Activated naive CD8-positive, alpha-beta T cell treated with anti-CD3 and anti-CD28 coated beads, Interleukin-2, amount 50 U/mL, for 24 hours (primary cell): ENCODE results near the gene XPO5.
"Not testable (repeated sequence)": the region's sequence is repeated elsewhere in the genome, so short reads cannot be mapped to it uniquely, and the experiment has no call there.

ENCODE experiments used
- ATAC-seq: fragments of 150-1000 bp; cut with Tn5 transposase; one replicate; pipeline ENCODE4 v1.10.0; 2021
- DNase-seq: peaks from one replicate; pipeline ENCODE4 v3.0.0; 2021
- H3K27ac Mint-ChIP-seq: one replicate; pipeline ENCODE4 v1.8.0; 2021; ENCODE audit warnings: mild to moderate bottlenecking, mixed read lengths
- H3K27me3 Mint-ChIP-seq: one replicate; pipeline ENCODE4 v1.8.0; 2021; ENCODE audit warnings: mixed read lengths
- H3K36me3 Mint-ChIP-seq: one replicate; pipeline ENCODE4 v1.8.0; 2021; ENCODE audit warnings: low read depth, mixed read lengths
- H3K4me1 Mint-ChIP-seq: one replicate; pipeline ENCODE4 v1.8.0; 2021; ENCODE audit warnings: mixed read lengths
- H3K4me3 Mint-ChIP-seq: one replicate; pipeline ENCODE4 v1.8.0; 2021; ENCODE audit warnings: mild to moderate bottlenecking, moderate library complexity, mixed read lengths
- H3K9me3 Mint-ChIP-seq: one replicate; pipeline ENCODE4 v1.8.0; 2021; ENCODE audit warnings: mixed read lengths

The XPO5 gene

GRCh38 chr6:43503443-43503842 is 72.4 kb downstream of the XPO5 start:
- DNase-seq: no peak
- Mint-ChIP-seq H3K9me3 (no peaks in the 10 kb centered on the region), H3K27ac (no peak overlapping the region), H3K36me3 (peaks cover 17% of the 10 kb centered on the region), H3K27me3 (peaks cover 7% of the 10 kb centered on the region), H3K4me1 (no peaks in the 10 kb centered on the region), H3K4me3 (no peak overlapping the region)
- ATAC-seq: no peak

GRCh38 chr6:43502666-43503065 is 73.2 kb downstream of the XPO5 start:
- no peak overlapping the region for H3K27ac Mint-ChIP-seq
- DNase-seq (no peak), ATAC-seq (no peak)
- peaks cover under 1% of the 10 kb centered on the region for H3K27me3 Mint-ChIP-seq
- H3K4me3 Mint-ChIP-seq: no peak overlapping the region
- H3K36me3 Mint-ChIP-seq: peaks cover 17% of the 10 kb centered on the region
- H3K9me3 Mint-ChIP-seq: no peaks in the 10 kb centered on the region
- no peaks in the 10 kb centered on the region for H3K4me1 Mint-ChIP-seq

- no peak for DNase-seq
- no peak for ATAC-seq
- Mint-ChIP-seq H3K27me3 (no peaks in the 10 kb centered on the region), H3K36me3 (peaks cover 17% of the 10 kb centered on the region), H3K27ac (no peak overlapping the region), H3K9me3 (no peaks in the 10 kb centered on the region), H3K4me3 (no peak overlapping the region), H3K4me1 (peaks cover 1% of the 10 kb centered on the region)
Observed at GRCh38 chr6:43500921-43501320, 74.9 kb downstream of the XPO5 start.

- H3K4me1 Mint-ChIP-seq: peaks cover 11% of the 10 kb centered on the region
- H3K27me3 Mint-ChIP-seq: no peaks in the 10 kb centered on the region
- DNase-seq (no peak), ATAC-seq (no peak)
- no peak overlapping the region for H3K4me3 Mint-ChIP-seq
- no peaks in the 10 kb centered on the region for H3K9me3 Mint-ChIP-seq
- H3K27ac Mint-ChIP-seq: no peak overlapping the region
- peaks cover 17% of the 10 kb centered on the region for H3K36me3 Mint-ChIP-seq
Observed at GRCh38 chr6:43499028-43499815, 76.6 kb downstream of the XPO5 start.

DNA sequence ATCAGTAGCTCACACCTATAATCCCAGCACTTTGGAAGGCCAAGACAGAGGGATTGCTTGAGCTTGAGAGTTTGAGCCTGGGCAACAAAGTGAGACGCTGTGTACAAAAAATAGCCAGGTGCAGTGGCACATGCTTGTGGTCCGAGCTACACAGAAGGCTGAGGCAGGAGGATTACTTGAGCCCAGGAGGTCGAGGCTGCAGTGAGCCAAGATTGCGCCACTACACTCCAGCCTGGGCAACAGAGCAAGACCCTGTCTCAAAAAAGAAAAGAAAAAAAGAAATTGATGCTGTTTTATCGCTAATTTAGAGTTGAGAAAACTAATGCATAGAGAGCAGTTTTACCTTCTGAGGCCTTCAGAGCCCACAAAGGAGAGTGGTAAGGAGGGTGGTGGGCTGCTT is 77.5 kb downstream of the XPO5 start:
- H3K36me3 Mint-ChIP-seq: peaks cover 13% of the 10 kb centered on the region
- H3K4me3 Mint-ChIP-seq, H3K9me3 Mint-ChIP-seq, ATAC-seq, DNase-seq, H3K27ac Mint-ChIP-seq, H3K27me3 Mint-ChIP-seq: not testable (repeated sequence)
- H3K4me1 Mint-ChIP-seq: peaks cover 18% of the 10 kb centered on the region

- H3K36me3 Mint-ChIP-seq: peaks cover 11% of the 10 kb centered on the region
- no peak for ATAC-seq
Observed at GRCh38 chr6:43497689-43498088, 78.1 kb downstream of the XPO5 start.

DNA sequence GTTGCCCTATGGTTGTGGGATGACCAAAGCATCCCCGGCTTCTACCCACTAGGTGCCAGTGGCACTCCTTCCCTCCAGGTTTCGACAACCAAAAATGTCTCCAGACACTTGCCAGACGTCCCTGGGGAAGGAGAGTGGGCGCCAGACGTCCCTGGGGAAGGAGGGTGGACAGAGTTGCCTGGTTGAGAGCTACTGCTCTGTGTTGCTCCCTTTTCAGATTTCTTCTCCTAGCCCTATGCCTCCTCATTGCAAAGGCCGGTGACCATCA is 78.8 kb downstream of the XPO5 start:
- DNase-seq: no peak
- Mint-ChIP-seq H3K4me3 (no peak overlapping the region), H3K36me3 (peaks cover 11% of the 10 kb centered on the region), H3K4me1 (peaks cover 20% of the 10 kb centered on the region), H3K27me3 (no peaks in the 10 kb centered on the region), H3K27ac (no peak overlapping the region), H3K9me3 (no peaks in the 10 kb centered on the region)
- ATAC-seq: no peak

More at GRCh38 chr6:43497689-43498088, 78.1 kb downstream of the XPO5 start:
- Mint-ChIP-seq H3K27me3 (no peaks in the 10 kb centered on the region), H3K4me3 (no peak overlapping the region), H3K4me1 (peaks cover 20% of the 10 kb centered on the region), H3K27ac (no peak overlapping the region), H3K9me3 (no peaks in the 10 kb centered on the region)
- DNase-seq: no peak

DNA sequence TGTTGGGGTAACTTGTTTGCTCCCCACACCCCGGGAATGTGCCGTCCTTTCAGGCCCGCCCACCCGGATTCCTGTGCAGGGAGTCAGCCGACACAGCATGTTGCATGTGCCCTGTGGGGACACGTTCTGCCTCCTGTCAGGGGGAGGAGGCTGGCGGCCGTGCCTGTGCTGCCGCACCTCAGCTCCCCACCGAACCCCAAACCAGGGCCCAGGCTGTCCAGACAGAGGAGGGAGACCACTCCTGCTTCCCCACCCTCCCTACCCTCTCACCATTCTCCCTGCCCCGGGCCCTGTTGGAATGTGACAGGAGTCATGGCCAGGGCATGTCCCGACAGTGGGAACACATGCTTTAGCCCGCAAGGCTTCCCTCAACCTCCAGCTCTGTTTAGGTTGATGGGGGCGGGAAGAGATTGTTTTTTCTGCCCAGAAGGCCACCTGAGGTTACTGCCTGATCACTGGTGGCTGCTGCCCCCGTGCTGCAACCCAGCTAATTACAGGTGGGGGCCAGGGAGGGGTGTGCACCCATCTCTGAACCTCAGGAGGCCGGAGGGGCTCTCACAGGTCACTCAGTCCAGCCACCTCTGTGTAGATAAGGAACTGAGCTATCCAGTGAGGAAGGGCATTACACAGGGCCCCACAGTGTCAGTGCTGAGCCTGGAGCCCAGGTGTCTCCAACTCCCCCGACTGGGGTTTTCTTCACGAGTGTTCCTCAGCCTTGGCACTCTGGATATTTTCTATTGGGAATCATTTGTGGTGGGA is 79.3 kb downstream of the XPO5 start:
- no peak overlapping the region for H3K4me3 Mint-ChIP-seq
- no peak for DNase-seq
- no peak for ATAC-seq
- peaks cover 20% of the 10 kb centered on the region for H3K4me1 Mint-ChIP-seq
- no peaks in the 10 kb centered on the region for H3K27me3 Mint-ChIP-seq
- no peak overlapping the region for H3K27ac Mint-ChIP-seq
- no peaks in the 10 kb centered on the region for H3K9me3 Mint-ChIP-seq
- H3K36me3 Mint-ChIP-seq: peaks cover 7% of the 10 kb centered on the region

- no peak overlapping the region for H3K27ac Mint-ChIP-seq
- ATAC-seq: no peak
- no peaks in the 10 kb centered on the region for H3K9me3 Mint-ChIP-seq
- H3K36me3 Mint-ChIP-seq: no peaks in the 10 kb centered on the region
- no peaks in the 10 kb centered on the region for H3K27me3 Mint-ChIP-seq
- H3K4me1 Mint-ChIP-seq: peaks cover 20% of the 10 kb centered on the region
- DNase-seq: no peak
- no peak overlapping the region for H3K4me3 Mint-ChIP-seq
Observed at GRCh38 chr6:43495409-43495941, 80.4 kb downstream of the XPO5 start.

DNA sequence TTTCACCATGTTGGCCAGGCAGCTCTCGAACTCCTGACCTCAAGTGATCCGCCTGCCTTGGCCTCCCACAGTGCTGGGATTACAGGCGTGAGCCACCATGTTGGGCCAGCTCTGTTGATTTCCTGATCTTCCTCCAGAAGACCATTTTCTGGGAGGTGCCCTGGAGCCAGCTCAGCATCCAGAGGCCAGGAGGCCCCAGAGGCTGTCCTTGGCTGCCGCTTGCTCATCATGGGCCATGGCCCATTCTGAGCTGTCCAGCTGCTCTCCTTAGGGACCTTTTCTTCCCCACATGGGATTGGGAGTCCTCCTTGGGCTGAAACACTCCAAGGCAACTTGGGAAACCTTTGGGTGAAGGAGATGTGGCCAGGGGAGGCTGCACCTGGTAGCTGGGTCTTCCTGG is 81.1 kb downstream of the XPO5 start:
- H3K4me3 Mint-ChIP-seq: no peak overlapping the region
- peaks cover 20% of the 10 kb centered on the region for H3K4me1 Mint-ChIP-seq
- no peak for DNase-seq
- H3K9me3 Mint-ChIP-seq: no peaks in the 10 kb centered on the region
- no peaks in the 10 kb centered on the region for H3K36me3 Mint-ChIP-seq
- no peaks in the 10 kb centered on the region for H3K27me3 Mint-ChIP-seq
- no peak for ATAC-seq
- no peak overlapping the region for H3K27ac Mint-ChIP-seq

DNA sequence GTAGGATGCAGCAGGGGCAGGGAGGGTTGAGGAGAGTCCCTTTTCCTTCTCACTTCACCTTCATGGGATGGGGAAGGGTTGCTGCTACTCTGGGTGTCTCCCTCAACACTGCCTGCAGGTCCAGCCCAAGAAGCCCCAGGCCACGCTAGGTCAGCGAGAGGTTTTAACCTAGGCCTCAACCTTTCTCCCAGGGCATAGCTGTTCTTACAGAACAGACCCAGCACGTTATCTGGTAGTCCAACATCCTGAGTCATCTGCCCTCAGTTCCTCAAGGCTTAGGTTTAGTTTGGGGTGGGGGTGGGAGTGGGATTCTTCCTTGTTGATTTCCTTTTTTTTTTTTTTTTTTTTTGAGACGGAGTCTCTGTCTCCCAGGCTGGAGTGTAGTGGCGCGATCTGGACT is 81.5 kb downstream of the XPO5 start:
- no peak overlapping the region for H3K27ac Mint-ChIP-seq
- DNase-seq (no peak), ATAC-seq (no peak)
- H3K27me3 Mint-ChIP-seq: no peaks in the 10 kb centered on the region
- no peaks in the 10 kb centered on the region for H3K36me3 Mint-ChIP-seq
- no peak overlapping the region for H3K4me3 Mint-ChIP-seq
- peaks cover 20% of the 10 kb centered on the region for H3K4me1 Mint-ChIP-seq
- H3K9me3 Mint-ChIP-seq: no peaks in the 10 kb centered on the region

DNA sequence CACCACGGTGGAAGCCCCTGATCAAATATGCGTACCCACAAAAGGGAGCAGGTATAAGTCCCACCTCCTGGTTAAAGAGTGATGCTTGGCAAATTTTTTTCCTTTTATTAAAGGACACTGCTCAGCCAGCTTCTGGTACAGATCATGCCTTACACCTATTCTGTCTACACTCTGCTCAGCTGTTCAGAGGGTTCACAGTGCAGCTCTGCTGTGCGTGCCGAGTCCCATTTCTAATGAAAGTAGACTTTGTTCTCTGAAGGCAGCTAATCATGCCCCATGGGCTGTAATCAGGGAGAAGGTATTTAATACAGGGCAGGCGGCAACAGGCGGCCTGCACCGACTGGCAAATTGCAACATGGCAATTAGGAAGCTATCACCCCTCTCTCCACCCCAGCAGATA is 82.0 kb downstream of the XPO5 start:
- Mint-ChIP-seq H3K27me3 (no peaks in the 10 kb centered on the region), H3K4me1 (peaks cover 20% of the 10 kb centered on the region), H3K9me3 (no peaks in the 10 kb centered on the region), H3K4me3 (no peak overlapping the region), H3K27ac (no peak overlapping the region), H3K36me3 (no peaks in the 10 kb centered on the region)
- ATAC-seq (no peak), DNase-seq (no peak)

DNA sequence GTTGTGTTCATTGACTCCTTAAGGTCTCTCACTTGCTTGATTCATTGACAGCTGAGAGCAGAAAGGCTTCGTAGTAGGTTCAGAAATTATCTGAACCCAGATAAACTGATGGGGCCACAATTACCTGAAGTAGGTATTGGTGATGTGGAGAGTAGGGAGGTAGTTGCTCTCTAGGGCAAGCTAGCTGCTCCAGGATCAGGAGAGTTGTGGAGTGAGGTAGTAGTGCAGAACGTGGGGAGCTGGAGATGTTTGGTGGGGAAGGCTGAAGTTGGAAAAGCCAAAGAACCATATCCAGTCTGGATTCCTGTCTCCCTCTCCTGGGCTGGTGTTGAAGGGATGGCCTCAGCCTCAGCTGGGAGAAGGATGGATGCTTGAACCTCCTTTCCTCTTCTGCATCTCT is 82.6 kb downstream of the XPO5 start:
- Mint-ChIP-seq H3K9me3 (no peaks in the 10 kb centered on the region), H3K4me1 (peaks cover 20% of the 10 kb centered on the region), H3K36me3 (no peaks in the 10 kb centered on the region), H3K4me3 (no peak overlapping the region), H3K27ac (no peak overlapping the region), H3K27me3 (no peaks in the 10 kb centered on the region)
- no peak for DNase-seq
- ATAC-seq: no peak

DNA sequence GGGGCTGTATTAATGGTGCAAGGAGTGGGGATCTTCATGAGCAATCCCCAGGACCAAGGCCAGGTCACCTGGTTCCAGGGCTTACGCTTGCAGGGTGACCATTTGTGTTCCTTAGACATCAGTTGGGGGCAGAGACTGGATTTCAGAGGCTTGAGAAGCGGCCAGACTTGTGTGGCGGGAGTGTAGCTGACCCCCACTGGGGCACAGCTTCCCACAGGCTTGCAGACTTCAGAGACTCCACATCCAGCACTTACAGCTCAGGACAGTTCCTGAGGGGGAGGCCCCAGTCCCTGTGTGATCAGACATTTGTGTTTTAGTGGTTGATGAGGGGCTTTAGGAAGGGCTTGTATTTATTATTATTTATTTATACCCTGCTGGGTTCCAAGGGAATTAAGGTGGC is 83.2 kb downstream of the XPO5 start:
- DNase-seq (no peak), ATAC-seq (no peak)
- peaks cover 20% of the 10 kb centered on the region for H3K4me1 Mint-ChIP-seq

More for the DNA sequence above, 83.2 kb downstream of the XPO5 start:
- Mint-ChIP-seq H3K4me3 (no peak overlapping the region), H3K27me3 (no peaks in the 10 kb centered on the region), H3K36me3 (no peaks in the 10 kb centered on the region), H3K27ac (no peak overlapping the region), H3K9me3 (no peaks in the 10 kb centered on the region)
